Breast epithelium (tissue), 4 donors: ENCODE results near the gene LRP1. TPM values are rescaled to one million over a fixed set of nuclear protein-coding genes. Genes with fewer than 3 reads are reported as not detected.
A peak's percentile ranks its signal among the peaks of the same experiment; 100 is the strongest.

Source experiments
- DNase-seq, 2 donors: peaks; one replicate each; pipeline ENCODE4 v3.0.0-alpha.2; 2019; ENCODE audit warnings: low spot score in 2 of 2
- H3K27ac ChIP-seq, 2 donors: fragments of 200-600 bp; sonication (generic) in 1 of 2; one replicate each; pipeline ENCODE4 v1.5.1; 2016 to 2019; ENCODE audit warnings: mild to moderate bottlenecking in 1 of 2
- H3K27me3 ChIP-seq, 2 donors: fragments of 200-600 bp; sonication (generic) in 1 of 2; one replicate each; pipeline versions ENCODE4 v1.5.1 to v1.6.0; 2017 to 2019; ENCODE audit warnings: control low read depth in 1 of 2, mild to moderate bottlenecking in 1 of 2
- H3K36me3 ChIP-seq: fragments of 200-600 bp; one replicate; pipeline ENCODE4 v1.5.1; 2019
- H3K4me1 ChIP-seq, 2 donors: fragments of 200-600 bp; sonication (generic); one replicate each; pipeline ENCODE4 v1.5.1; 2016 to 2019; ENCODE audit warnings: control low read depth in 1 of 2
- H3K4me3 ChIP-seq, 3 donors: fragments of 200-600 bp; sonication (generic); 1 replicate in 2 of 3; 2 replicates in 1 of 3; pipeline ENCODE4 v1.5.1; 2016 to 2019; ENCODE audit warnings: mild to moderate bottlenecking in 3 of 3, moderate library complexity in 2 of 3
- H3K9me3 ChIP-seq, 2 donors: fragments of 200-600 bp; sonication (generic) in 1 of 2; one replicate each; pipeline ENCODE4 v1.5.1; 2016 to 2019; ENCODE audit warnings: control low read depth in 1 of 2
- POLR2A ChIP-seq: fragments of 450-650 bp; IDR thresholded peaks from one replicate; pipeline ENCODE4 v1.6.1; 2016; ENCODE audit warnings: antibody characterized with exemption, mild to moderate bottlenecking, moderate library complexity
- POLR2AphosphoS5 ChIP-seq, 3 donors: sonication (generic); formaldehyde crosslinking; IDR thresholded peaks; one replicate each; pipeline ENCODE4 v1.6.1; 2017; ENCODE audit warnings: antibody characterized with exemption in 3 of 3
- intact Hi-C: fragments of 100-400 bp; cut with DNase I; formaldehyde crosslinking; loops from one replicate; pipeline ENCODE4 v1.15.1; 2023; ENCODE audit warnings: low total_unique reads
- total RNA-seq, 3 donors: library from RNA; depleted of rRNA; stranded (reverse); fragments of >200 nt; gene quantifications; one replicate each; pipeline ENCODE4 v1.1.0, GENCODE V29; 2016
- TF ChIP-seq, protein P1 (sequence below), 3 donors: fragments of 450-650 bp; IDR thresholded peaks; one replicate each; pipeline ENCODE4 v1.5.1; 2016 to 2017; ENCODE audit warnings: antibody characterized with exemption in 3 of 3, mild to moderate bottlenecking in 3 of 3, moderate library complexity in 3 of 3

Gene LRP1
- total RNA-seq, 3 donors from 2014 or later, result 102 to 894 (median 240) TPM

GRCh38 chr12:57162553-57163125, 34.4 kb downstream of the LRP1 start:
- intact Hi-C loops, result no loop called here
- Histone ChIP-seq H3K27ac (no peak overlapping the region), H3K4me3 (no peak overlapping the region), H3K36me3 (peaks cover 4% of the 10 kb centered on the region), H3K27me3 (no peaks in the 10 kb centered on the region), H3K9me3 (no peaks in the 10 kb centered on the region), H3K4me1 (no peaks in the 10 kb centered on the region)
- TF ChIP-seq, protein P1, sequence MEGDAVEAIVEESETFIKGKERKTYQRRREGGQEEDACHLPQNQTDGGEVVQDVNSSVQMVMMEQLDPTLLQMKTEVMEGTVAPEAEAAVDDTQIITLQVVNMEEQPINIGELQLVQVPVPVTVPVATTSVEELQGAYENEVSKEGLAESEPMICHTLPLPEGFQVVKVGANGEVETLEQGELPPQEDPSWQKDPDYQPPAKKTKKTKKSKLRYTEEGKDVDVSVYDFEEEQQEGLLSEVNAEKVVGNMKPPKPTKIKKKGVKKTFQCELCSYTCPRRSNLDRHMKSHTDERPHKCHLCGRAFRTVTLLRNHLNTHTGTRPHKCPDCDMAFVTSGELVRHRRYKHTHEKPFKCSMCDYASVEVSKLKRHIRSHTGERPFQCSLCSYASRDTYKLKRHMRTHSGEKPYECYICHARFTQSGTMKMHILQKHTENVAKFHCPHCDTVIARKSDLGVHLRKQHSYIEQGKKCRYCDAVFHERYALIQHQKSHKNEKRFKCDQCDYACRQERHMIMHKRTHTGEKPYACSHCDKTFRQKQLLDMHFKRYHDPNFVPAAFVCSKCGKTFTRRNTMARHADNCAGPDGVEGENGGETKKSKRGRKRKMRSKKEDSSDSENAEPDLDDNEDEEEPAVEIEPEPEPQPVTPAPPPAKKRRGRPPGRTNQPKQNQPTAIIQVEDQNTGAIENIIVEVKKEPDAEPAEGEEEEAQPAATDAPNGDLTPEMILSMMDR (IDR thresholded peaks at IDR 0.05), result no peak
- TF ChIP-seq POLR2AphosphoS5 (IDR thresholded peaks at IDR 0.05), result no peak
- no peak for TF ChIP-seq POLR2A
- DNase-seq, result no peak

- no peak for DNase-seq
- Histone ChIP-seq H3K4me3 (no peak overlapping the region), H3K9me3 (no peaks in the 10 kb centered on the region), H3K27me3 (no peaks in the 10 kb centered on the region), H3K4me1 (no peaks in the 10 kb centered on the region), H3K27ac (no peak overlapping the region), H3K36me3 (peaks cover 4% of the 10 kb centered on the region)
- TF ChIP-seq POLR2A, result no peak
- TF ChIP-seq, protein P1 (IDR thresholded peaks at IDR 0.05), result no peak
- TF ChIP-seq POLR2AphosphoS5 (IDR thresholded peaks at IDR 0.05), result no peak
- intact Hi-C loops, result no loop called here
Measured at GRCh38 chr12:57164454-57164853, 36.2 kb downstream of the LRP1 start.

- no peaks in the 10 kb centered on the region for H3K9me3 ChIP-seq
- DNase-seq, result no peak
- no peaks in the 10 kb centered on the region for H3K27me3 ChIP-seq
- H3K27ac ChIP-seq, result no peak overlapping the region
- intact Hi-C loops, result no loop called here
- H3K36me3 ChIP-seq, result peaks cover 4% of the 10 kb centered on the region
- no peaks in the 10 kb centered on the region for H3K4me1 ChIP-seq
- no peak overlapping the region for H3K4me3 ChIP-seq
- no peak for TF ChIP-seq POLR2AphosphoS5 (IDR thresholded peaks at IDR 0.05)
- TF ChIP-seq POLR2A, result no peak
- TF ChIP-seq, protein P1 (IDR thresholded peaks at IDR 0.05), result no peak
Measured at GRCh38 chr12:57164966-57165625, 36.8 kb downstream of the LRP1 start.

- Histone ChIP-seq H3K27ac (no peak overlapping the region), H3K9me3 (no peaks in the 10 kb centered on the region), H3K36me3 (peaks cover 4% of the 10 kb centered on the region), H3K4me1 (no peaks in the 10 kb centered on the region), H3K27me3 (no peaks in the 10 kb centered on the region), H3K4me3 (no peak overlapping the region)
- TF ChIP-seq POLR2AphosphoS5 (IDR thresholded peaks at IDR 0.05) (no peak), POLR2A (no peak)
- TF ChIP-seq, protein P1 (IDR thresholded peaks at IDR 0.05), result no peak
- intact Hi-C loops, result no loop called here
- DNase-seq, result no peak
Measured at GRCh38 chr12:57165741-57166140, 37.5 kb downstream of the LRP1 start.

GRCh38 chr12:57166971-57167371, 38.7 kb downstream of the LRP1 start:
- intact Hi-C loops, result no loop called here
- H3K4me3 ChIP-seq, result no peak overlapping the region
- H3K9me3 ChIP-seq, result no peaks in the 10 kb centered on the region
- no peaks in the 10 kb centered on the region for H3K4me1 ChIP-seq
- H3K27ac ChIP-seq, result peak overlapping the region in 1 of 2 donors; percentile 48
- DNase-seq, result no peak
- H3K36me3 ChIP-seq, result no peaks in the 10 kb centered on the region
- TF ChIP-seq POLR2AphosphoS5 (IDR thresholded peaks at IDR 0.05), result no peak
- TF ChIP-seq, protein P1 (IDR thresholded peaks at IDR 0.05), result no peak
- no peak for TF ChIP-seq POLR2A
- H3K27me3 ChIP-seq, result no peaks in the 10 kb centered on the region
